Measurements from ENCODE around the gene NPTX2.

The NPTX2 gene

DNA sequence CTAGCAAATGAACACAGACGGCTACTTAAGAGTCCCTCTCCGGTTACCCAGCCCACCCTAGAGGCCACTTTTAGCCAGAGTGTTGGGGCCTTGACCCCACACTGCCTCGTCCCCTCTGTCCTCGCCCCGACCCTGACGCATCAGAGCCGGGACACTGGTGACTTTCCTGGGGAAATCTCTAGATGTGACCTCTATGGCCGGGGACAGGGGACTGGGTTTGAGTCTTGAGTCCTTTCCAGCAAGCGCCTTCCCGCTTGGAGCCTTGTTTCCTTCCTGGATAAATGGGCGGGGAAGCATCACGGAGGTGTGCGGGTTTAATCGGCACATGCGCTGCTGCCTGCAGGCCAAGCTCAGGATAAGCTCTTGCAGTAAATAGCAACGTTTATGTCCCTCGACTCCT lies 40.7 kb downstream of the NPTX2 start:
- H3K36me3 ChIP-seq (ENCODE audit: control insufficient read depth, insufficient read depth, low read length, severe bottlenecking): no peaks in the 10 kb centered on the region
- no peaks in the 10 kb centered on the region for H3K27me3 ChIP-seq (replicated peaks; ENCODE audit: control insufficient read depth, insufficient read depth, low read length)
- H3K9me3 ChIP-seq (ENCODE audit: control insufficient read depth, low read length): peaks cover 3% of the 10 kb centered on the region
- no peak for DNase-seq (ENCODE audit: low read depth)
- no peak overlapping the region for H3K4me3 ChIP-seq (ENCODE audit: low read length)
- H3K4me1 ChIP-seq (ENCODE audit: control insufficient read depth, insufficient read depth, low read length): no peaks in the 10 kb centered on the region
- H3K9ac ChIP-seq (ENCODE audit: low read length): no peak overlapping the region

DNA sequence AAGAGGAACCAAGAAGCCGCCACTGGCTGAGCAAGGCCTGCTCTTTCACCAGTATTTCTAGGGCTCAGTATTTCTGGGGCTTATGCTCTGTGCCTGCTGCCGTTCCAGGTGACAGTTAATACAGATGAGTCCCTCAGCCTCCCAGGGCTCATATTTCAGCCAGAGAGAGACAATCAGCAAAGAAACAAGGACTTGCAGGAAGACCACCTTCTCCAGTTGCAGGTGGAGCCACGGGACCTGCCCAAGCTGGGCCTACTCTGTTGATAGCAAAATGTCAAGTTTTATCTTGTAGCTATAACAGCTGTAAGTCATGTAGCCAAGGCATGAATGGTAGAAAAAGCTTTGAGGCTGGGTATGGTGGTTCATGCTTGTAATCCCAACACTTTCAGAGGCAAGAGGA lies 42.7 kb downstream of the NPTX2 start:
- Histone ChIP-seq H3K27me3 (replicated peaks; ENCODE audit: control insufficient read depth, insufficient read depth, low read length) (no peaks in the 10 kb centered on the region), H3K4me1 (ENCODE audit: control insufficient read depth, insufficient read depth, low read length) (no peaks in the 10 kb centered on the region), H3K4me3 (ENCODE audit: low read length) (no peak overlapping the region), H3K9me3 (ENCODE audit: control insufficient read depth, low read length) (peaks cover 3% of the 10 kb centered on the region), H3K36me3 (ENCODE audit: control insufficient read depth, insufficient read depth, low read length, severe bottlenecking) (no peaks in the 10 kb centered on the region), H3K9ac (ENCODE audit: low read length) (no peak overlapping the region)
- no peak for DNase-seq (ENCODE audit: low read depth)

DNA sequence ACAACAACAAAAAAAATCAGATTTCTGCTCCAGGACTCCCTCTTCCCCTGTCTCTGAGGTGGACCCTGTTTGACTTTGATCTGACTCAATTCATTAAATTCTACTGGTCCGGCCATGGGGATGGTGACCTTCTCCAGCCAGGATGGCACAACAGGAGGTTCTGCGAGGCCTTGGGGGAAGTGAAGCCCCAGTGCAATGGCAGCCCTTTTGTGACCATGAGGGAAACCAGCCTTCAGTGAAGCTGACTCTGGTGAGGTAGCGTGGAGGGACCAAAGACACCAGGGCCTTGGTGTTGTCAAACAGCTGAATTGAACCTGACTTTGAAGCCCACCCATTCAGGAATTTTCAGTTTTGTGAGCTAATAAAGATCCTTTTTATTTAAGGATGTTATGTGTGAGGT lies 44.5 kb downstream of the NPTX2 start:
- Histone ChIP-seq H3K9ac (ENCODE audit: low read length) (no peak overlapping the region), H3K4me1 (ENCODE audit: control insufficient read depth, insufficient read depth, low read length) (no peaks in the 10 kb centered on the region), H3K27me3 (replicated peaks; ENCODE audit: control insufficient read depth, insufficient read depth, low read length) (no peaks in the 10 kb centered on the region), H3K36me3 (ENCODE audit: control insufficient read depth, insufficient read depth, low read length, severe bottlenecking) (no peaks in the 10 kb centered on the region), H3K9me3 (ENCODE audit: control insufficient read depth, low read length) (no peaks in the 10 kb centered on the region), H3K4me3 (ENCODE audit: low read length) (no peak overlapping the region)
- DNase-seq (ENCODE audit: low read depth): no peak

DNA sequence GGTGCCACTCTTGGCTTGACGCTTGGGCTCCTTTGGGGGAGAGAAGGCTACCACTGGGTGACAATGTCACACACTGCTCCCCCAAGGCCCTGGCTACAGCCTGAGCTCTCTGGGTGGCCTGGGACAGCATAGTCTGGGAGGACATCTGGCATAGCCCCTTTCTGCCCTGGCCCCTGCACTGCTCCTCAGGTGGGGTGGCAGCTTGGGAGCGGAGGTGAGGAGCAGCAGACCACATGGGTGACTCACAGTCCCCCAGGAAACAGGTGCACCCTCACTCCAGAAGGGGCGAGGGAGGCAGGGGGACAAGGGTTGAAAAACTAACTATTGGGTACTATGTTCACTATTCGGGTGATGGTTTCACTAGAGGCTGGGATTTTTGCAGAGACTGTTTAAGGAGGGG lies 45.2 kb downstream of the NPTX2 start:
- Histone ChIP-seq H3K27me3 (replicated peaks; ENCODE audit: control insufficient read depth, insufficient read depth, low read length) (no peaks in the 10 kb centered on the region), H3K4me1 (ENCODE audit: control insufficient read depth, insufficient read depth, low read length) (no peaks in the 10 kb centered on the region), H3K9me3 (ENCODE audit: control insufficient read depth, low read length) (no peaks in the 10 kb centered on the region), H3K4me3 (ENCODE audit: low read length) (no peak overlapping the region), H3K9ac (ENCODE audit: low read length) (no peak overlapping the region), H3K36me3 (ENCODE audit: control insufficient read depth, insufficient read depth, low read length, severe bottlenecking) (no peaks in the 10 kb centered on the region)
- no peak for DNase-seq (ENCODE audit: low read depth)

DNA sequence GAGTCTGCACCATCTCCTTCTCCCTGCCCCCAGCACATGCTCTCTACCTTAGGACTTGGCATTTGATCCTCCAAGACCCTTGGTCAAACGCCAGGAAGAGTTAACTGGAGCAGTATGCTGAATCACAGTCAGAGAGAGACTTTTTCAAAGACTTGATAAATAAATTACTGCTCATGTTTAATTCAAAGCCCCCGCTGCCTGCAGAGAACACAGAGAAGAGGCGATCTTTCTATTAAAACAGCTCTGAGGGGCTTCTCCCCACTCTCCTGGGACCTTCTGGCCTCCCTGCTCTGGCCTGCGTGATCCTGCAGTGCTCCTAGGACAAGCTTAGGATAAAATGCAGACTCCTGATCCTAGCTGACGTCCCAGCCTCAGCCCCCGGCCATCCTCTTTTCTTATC lies 47.8 kb downstream of the NPTX2 start:
- H3K36me3 ChIP-seq (ENCODE audit: control insufficient read depth, insufficient read depth, low read length, severe bottlenecking): no peaks in the 10 kb centered on the region
- DNase-seq (ENCODE audit: low read depth): no peak
- H3K27me3 ChIP-seq (replicated peaks; ENCODE audit: control insufficient read depth, insufficient read depth, low read length): no peaks in the 10 kb centered on the region
- H3K9ac ChIP-seq (ENCODE audit: low read length): no peak overlapping the region
- no peak overlapping the region for H3K4me3 ChIP-seq (ENCODE audit: low read length)
- H3K4me1 ChIP-seq (ENCODE audit: control insufficient read depth, insufficient read depth, low read length): no peaks in the 10 kb centered on the region
- no peaks in the 10 kb centered on the region for H3K9me3 ChIP-seq (ENCODE audit: control insufficient read depth, low read length)

DNA sequence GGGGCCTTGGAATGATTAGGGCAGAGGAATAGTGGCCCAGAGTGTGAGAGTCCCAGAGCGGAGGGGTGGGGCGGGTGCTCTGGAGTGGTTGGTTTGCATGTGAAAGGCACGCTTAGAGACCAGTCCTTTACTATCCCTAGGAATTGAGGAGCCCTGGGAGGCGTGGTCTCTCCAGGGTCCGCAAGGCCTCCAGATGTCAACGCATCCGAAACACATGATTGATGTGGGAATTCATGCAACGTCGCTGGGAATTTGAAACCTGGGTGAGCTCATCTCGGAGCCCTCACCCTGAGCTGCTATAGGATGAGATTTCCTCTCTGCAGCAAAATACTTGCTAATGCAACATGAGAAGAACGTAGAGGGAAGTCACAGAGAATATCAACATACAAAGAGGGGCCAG lies 51.2 kb downstream of the NPTX2 start:
- Histone ChIP-seq H3K4me1 (ENCODE audit: control insufficient read depth, insufficient read depth, low read length) (no peaks in the 10 kb centered on the region), H3K9me3 (ENCODE audit: control insufficient read depth, low read length) (peaks cover 8% of the 10 kb centered on the region), H3K4me3 (ENCODE audit: low read length) (no peak overlapping the region), H3K36me3 (ENCODE audit: control insufficient read depth, insufficient read depth, low read length, severe bottlenecking) (no peaks in the 10 kb centered on the region), H3K9ac (ENCODE audit: low read length) (no peak overlapping the region), H3K27me3 (replicated peaks; ENCODE audit: control insufficient read depth, insufficient read depth, low read length) (no peaks in the 10 kb centered on the region)
- no peak for DNase-seq (ENCODE audit: low read depth)

DNA sequence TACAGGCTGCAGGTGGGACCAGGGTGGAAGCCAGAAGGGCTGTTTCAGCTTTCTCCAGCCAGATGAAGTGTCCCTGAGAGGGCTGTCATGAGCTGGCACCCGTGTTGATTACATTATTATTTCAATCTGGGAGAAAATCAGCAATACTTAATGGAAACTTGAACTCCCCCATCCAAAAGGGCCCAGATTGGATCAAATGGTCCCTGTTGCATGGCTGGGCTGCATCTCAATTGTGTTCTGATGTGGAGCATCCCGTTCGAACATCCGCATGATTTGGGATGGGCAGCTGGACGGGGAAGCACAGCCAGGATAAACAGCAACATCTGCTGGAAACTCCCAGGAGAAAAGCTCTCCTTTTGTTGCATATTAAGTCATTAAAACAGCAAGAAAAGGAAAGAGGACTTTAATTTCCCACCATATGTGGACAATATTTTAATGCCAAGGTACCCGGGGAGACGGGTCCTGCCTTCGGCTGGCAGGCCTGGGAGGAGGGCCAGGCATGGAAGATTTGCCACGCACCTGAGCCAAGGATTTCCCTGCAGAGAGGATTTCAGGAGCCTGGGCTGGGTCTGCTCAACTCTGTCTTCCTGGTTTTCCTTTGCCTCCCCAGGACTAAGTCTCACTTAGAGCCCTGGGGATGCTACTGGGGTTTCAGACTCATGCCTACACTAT lies 52.4 kb downstream of the NPTX2 start:
- Histone ChIP-seq H3K9ac (ENCODE audit: low read length) (no peak overlapping the region), H3K27me3 (replicated peaks; ENCODE audit: control insufficient read depth, insufficient read depth, low read length) (no peaks in the 10 kb centered on the region), H3K4me1 (ENCODE audit: control insufficient read depth, insufficient read depth, low read length) (no peaks in the 10 kb centered on the region), H3K9me3 (ENCODE audit: control insufficient read depth, low read length) (peaks cover 18% of the 10 kb centered on the region), H3K36me3 (ENCODE audit: control insufficient read depth, insufficient read depth, low read length, severe bottlenecking) (no peaks in the 10 kb centered on the region), H3K4me3 (ENCODE audit: low read length) (no peak overlapping the region)
- no peak for DNase-seq (ENCODE audit: low read depth)

DNA sequence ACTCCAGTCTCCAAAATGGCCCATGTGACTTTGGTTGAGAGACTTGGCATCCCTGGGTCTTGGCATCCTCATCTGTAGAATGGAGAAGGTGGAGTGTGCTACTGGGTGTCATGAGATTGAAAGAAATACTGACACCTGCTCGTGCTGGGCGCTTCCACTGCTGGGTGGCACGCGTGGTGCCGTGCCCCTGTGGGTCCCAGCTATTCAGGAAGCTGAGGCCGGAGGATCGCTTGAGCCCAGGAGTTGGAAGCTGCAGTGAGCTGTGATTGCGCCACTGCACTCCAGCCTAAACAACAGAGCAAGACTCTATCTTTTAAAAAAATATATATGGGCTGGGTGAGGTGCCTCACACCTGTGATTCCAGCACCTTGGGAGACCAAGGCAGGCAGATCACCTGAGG lies 53.1 kb downstream of the NPTX2 start:
- no peak for DNase-seq (ENCODE audit: low read depth)
- no peak overlapping the region for H3K4me3 ChIP-seq (ENCODE audit: low read length)
- H3K9ac ChIP-seq (ENCODE audit: low read length): no peak overlapping the region
- H3K9me3 ChIP-seq (ENCODE audit: control insufficient read depth, low read length): peaks cover 18% of the 10 kb centered on the region
- H3K4me1 ChIP-seq (ENCODE audit: control insufficient read depth, insufficient read depth, low read length): no peaks in the 10 kb centered on the region
- H3K36me3 ChIP-seq (ENCODE audit: control insufficient read depth, insufficient read depth, low read length, severe bottlenecking): no peaks in the 10 kb centered on the region
- no peaks in the 10 kb centered on the region for H3K27me3 ChIP-seq (replicated peaks; ENCODE audit: control insufficient read depth, insufficient read depth, low read length)

DNA sequence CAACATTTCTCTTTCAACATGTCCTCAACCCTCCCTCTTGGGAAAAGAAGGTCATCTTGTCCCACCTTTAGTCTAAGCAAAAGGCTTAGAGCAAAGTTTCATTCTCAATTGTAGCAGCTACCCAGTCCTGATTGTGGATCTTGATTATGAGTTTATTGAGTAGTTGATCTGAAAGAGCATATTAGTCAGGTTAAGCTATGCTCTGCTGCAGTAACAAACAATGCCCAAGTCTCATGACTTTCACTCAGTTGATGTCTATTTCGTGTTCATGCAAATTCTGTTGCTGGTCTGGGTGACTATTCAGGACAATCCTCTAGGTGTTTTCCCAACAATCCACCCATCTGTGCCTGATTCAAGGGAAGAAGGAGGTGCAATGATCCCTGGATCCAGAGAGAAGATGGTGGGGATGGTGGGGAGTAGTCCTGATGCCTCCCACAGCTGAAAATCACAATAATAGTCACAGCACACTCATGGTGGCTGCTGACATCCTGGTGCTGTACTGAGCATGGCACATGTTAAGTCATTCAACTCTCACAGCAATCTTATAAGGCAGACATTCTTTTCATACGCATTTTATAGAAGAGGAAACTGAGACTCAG lies 54.7 kb downstream of the NPTX2 start:
- no peaks in the 10 kb centered on the region for H3K27me3 ChIP-seq (replicated peaks; ENCODE audit: control insufficient read depth, insufficient read depth, low read length)
- H3K9me3 ChIP-seq (ENCODE audit: control insufficient read depth, low read length): peaks cover 18% of the 10 kb centered on the region
- H3K4me3 ChIP-seq (ENCODE audit: low read length): no peak overlapping the region
- no peaks in the 10 kb centered on the region for H3K4me1 ChIP-seq (ENCODE audit: control insufficient read depth, insufficient read depth, low read length)
- H3K36me3 ChIP-seq (ENCODE audit: control insufficient read depth, insufficient read depth, low read length, severe bottlenecking): no peaks in the 10 kb centered on the region
- no peak for DNase-seq (ENCODE audit: low read depth)
- H3K9ac ChIP-seq (ENCODE audit: low read length): no peak overlapping the region

DNA sequence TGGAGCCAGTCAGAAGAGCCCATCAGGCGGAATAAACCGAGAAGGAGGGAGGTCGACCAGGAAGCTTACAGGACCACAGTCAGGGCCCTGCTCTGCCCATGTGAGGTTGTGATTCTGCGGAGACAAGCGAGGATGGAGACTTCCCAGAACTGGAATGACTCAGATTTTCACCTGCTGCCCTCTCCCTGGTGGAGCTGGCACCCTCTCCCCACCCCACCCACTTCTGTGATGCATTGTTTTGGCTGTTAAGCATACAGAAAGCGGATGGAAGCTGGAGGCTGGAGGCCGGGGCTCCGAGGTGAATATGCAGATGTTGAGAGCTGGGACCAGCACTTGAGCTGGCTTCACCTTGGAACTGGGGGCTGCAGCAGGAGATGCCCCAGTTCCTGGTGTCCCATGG lies 57.4 kb downstream of the NPTX2 start:
- no peaks in the 10 kb centered on the region for H3K27me3 ChIP-seq (replicated peaks; ENCODE audit: control insufficient read depth, insufficient read depth, low read length)
- H3K36me3 ChIP-seq (ENCODE audit: control insufficient read depth, insufficient read depth, low read length, severe bottlenecking): no peaks in the 10 kb centered on the region
- no peak for DNase-seq (ENCODE audit: low read depth)
- H3K9me3 ChIP-seq (ENCODE audit: control insufficient read depth, low read length): peaks cover 21% of the 10 kb centered on the region
- no peak overlapping the region for H3K4me3 ChIP-seq (ENCODE audit: low read length)
- no peak overlapping the region for H3K9ac ChIP-seq (ENCODE audit: low read length)
- H3K4me1 ChIP-seq (ENCODE audit: control insufficient read depth, insufficient read depth, low read length): no peaks in the 10 kb centered on the region

DNA sequence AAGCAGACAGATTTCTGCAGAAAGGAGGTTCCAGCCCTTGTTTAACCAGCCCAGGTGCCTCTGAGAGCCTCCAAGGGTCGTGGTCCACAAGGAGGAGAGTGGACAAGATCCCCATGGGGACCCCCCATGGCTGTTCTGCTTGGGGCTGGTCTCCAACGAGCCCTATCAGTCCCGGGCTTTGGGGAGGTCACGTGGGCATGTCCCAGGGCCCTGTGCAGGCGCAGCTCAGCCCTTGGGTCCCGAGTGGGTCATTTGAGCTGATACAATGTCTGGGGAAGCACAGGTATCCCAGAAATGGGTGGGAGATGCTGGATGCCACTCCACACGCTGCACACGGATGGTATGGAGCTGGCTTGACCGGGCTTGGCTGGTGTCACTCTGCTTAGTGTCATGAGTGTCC lies 57.8 kb downstream of the NPTX2 start:
- H3K36me3 ChIP-seq (ENCODE audit: control insufficient read depth, insufficient read depth, low read length, severe bottlenecking): no peaks in the 10 kb centered on the region
- no peaks in the 10 kb centered on the region for H3K4me1 ChIP-seq (ENCODE audit: control insufficient read depth, insufficient read depth, low read length)
- no peak for DNase-seq (ENCODE audit: low read depth)
- H3K9me3 ChIP-seq (ENCODE audit: control insufficient read depth, low read length): peaks cover 21% of the 10 kb centered on the region
- H3K9ac ChIP-seq (ENCODE audit: low read length): no peak overlapping the region
- no peaks in the 10 kb centered on the region for H3K27me3 ChIP-seq (replicated peaks; ENCODE audit: control insufficient read depth, insufficient read depth, low read length)
- H3K4me3 ChIP-seq (ENCODE audit: low read length): no peak overlapping the region

DNA sequence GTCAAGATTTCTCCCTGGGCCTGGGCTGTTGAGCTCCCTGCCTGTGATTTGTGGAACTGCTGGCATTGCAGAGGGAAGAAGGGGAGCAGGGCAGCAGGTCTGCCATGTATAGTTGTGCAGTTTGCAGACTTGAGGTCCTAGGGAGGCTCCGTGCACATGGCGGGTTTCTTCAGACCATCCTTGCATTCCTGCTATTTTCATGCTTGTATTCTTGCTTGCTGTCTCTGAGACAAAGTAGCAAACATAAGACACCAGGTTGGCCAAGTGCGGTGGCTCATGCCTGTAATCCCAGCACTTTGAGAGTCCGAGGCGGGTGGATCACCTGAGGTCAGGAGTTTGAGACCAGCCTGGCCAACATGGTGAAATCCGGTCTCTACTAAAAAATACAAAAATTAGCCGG lies 61.1 kb downstream of the NPTX2 start:
- H3K9ac ChIP-seq (ENCODE audit: low read length): no peak overlapping the region
- H3K27me3 ChIP-seq (replicated peaks; ENCODE audit: control insufficient read depth, insufficient read depth, low read length): no peaks in the 10 kb centered on the region
- H3K9me3 ChIP-seq (ENCODE audit: control insufficient read depth, low read length): peaks cover 13% of the 10 kb centered on the region
- H3K36me3 ChIP-seq (ENCODE audit: control insufficient read depth, insufficient read depth, low read length, severe bottlenecking): no peaks in the 10 kb centered on the region
- H3K4me1 ChIP-seq (ENCODE audit: control insufficient read depth, insufficient read depth, low read length): no peaks in the 10 kb centered on the region
- DNase-seq (ENCODE audit: low read depth): no peak
- no peak overlapping the region for H3K4me3 ChIP-seq (ENCODE audit: low read length)
